GM23248 (cell line): Measurements from ENCODE around the gene ZNF778. TPM values are rescaled to one million over a fixed set of nuclear protein-coding genes. Genes with fewer than 3 reads are reported as not detected.
"Not testable (repeated sequence)": the region's sequence is repeated elsewhere in the genome, so short reads cannot be mapped to it uniquely, and the experiment has no call there.

Experiments used
- DNase-seq: peaks from one replicate; pipeline ENCODE4 v3.0.0-alpha.2; 2015
- H2AFZ ChIP-seq: fragments of 200-600 bp; sonication (generic); 2 replicates; pipeline ENCODE4 v1.6.1; 2016; ENCODE audit warnings: antibody characterized with exemption
- H3F3A ChIP-seq: fragments of 200-600 bp; sonication (generic); 2 replicates; pipeline ENCODE4 v1.6.1; 2016; ENCODE audit warnings: mild to moderate bottlenecking, antibody characterized with exemption, mixed run types; ENCODE audit not compliant: insufficient read depth
- H3K27ac ChIP-seq: fragments of 200-600 bp; sonication (generic); 2 replicates; pipeline ENCODE4 v1.5.1; 2016; ENCODE audit warnings: mild to moderate bottlenecking
- H3K27me3 ChIP-seq: fragments of 200-600 bp; sonication (generic); replicated peaks from 2 replicates; pipeline ENCODE4 v1.6.1; 2016; ENCODE audit warnings: mild to moderate bottlenecking; ENCODE audit not compliant: insufficient read depth
- H3K36me3 ChIP-seq: fragments of 200-600 bp; sonication (generic); 2 replicates; pipeline ENCODE4 v1.6.1; 2016; ENCODE audit warnings: low read depth, mild to moderate bottlenecking
- H3K4me1 ChIP-seq: fragments of 200-600 bp; sonication (generic); 2 replicates; pipeline ENCODE4 v1.6.1; 2016; ENCODE audit warnings: mild to moderate bottlenecking; ENCODE audit not compliant: insufficient read depth
- H3K4me2 ChIP-seq: fragments of 200-600 bp; sonication (generic); one replicate; pipeline ENCODE4 v1.6.1; 2016; ENCODE audit warnings: mild to moderate bottlenecking; ENCODE audit not compliant: unreplicated experiment
- H3K4me3 ChIP-seq: fragments of 200-600 bp; sonication (generic); 2 replicates; pipeline ENCODE4 v1.5.1; 2016; ENCODE audit warnings: mild to moderate bottlenecking
- H3K79me2 ChIP-seq: fragments of 200-600 bp; sonication (generic); 2 replicates; pipeline ENCODE4 v1.6.1; 2016; ENCODE audit warnings: mild to moderate bottlenecking; ENCODE audit not compliant: insufficient read depth
- H3K9ac ChIP-seq: fragments of 200-600 bp; sonication (generic); 2 replicates; pipeline ENCODE4 v1.6.1; 2016; ENCODE audit warnings: mild to moderate bottlenecking
- H3K9me2 ChIP-seq: fragments of 200-600 bp; sonication (generic); 2 replicates; pipeline ENCODE4 v1.6.1; 2016; ENCODE audit warnings: mixed run types, mild to moderate bottlenecking, moderate library complexity; ENCODE audit not compliant: insufficient read depth
- H3K9me3 ChIP-seq: fragments of 200-600 bp; sonication (generic); one replicate; pipeline ENCODE4 v1.6.1; 2017; ENCODE audit warnings: low read depth
- H4K20me1 ChIP-seq: fragments of 200-600 bp; sonication (generic); 2 replicates; pipeline ENCODE4 v1.6.0; 2016; ENCODE audit not compliant: insufficient read depth
- EZH2 ChIP-seq: fragments of 200-600 bp; sonication (generic); IDR thresholded peaks from 2 replicates; pipeline ENCODE4 v1.6.1; 2018; ENCODE audit warnings: antibody characterized with exemption, mild to moderate bottlenecking; ENCODE audit not compliant: insufficient read depth, poor library complexity, severe bottlenecking
- EZH2phosphoT487 ChIP-seq: fragments of 200-600 bp; sonication (generic); IDR thresholded peaks from 2 replicates; pipeline ENCODE4 v1.6.1; 2018; ENCODE audit warnings: antibody characterized with exemption, moderate library complexity, mild to moderate bottlenecking, low read depth; ENCODE audit not compliant: insufficient read depth
- WGBS, 2 experiments: methylation state at CpG; one replicate each; pipeline ENCODE4 v1.1.6; 2015 to 2017; ENCODE audit warnings: low lambda C conversion rate in 2 of 2, low coverage in 1 of 2; ENCODE audit errors: missing lambda C conversion rate in 2 of 2; 5-methylcytosine and 5-hydroxymethylcytosine counted together
- in situ Hi-C: fragments of 300-500 bp; cut with MboI; formaldehyde crosslinking; loops from 2 replicates; pipeline ENCODE4 v1.15.0; 2020
- polyA plus RNA-seq: library from polyadenylated mRNA; unstranded; fragments of >200 nt; fragmentation: Nextera tagmentation; extraction: Ambion mirVana; gene quantifications from 2 replicates; pipeline ENCODE4 v1.2.1, GENCODE V29; 2016
- total RNA-seq: library from RNA; depleted of rRNA; stranded (reverse); fragments of >200 nt; shearing (Covaris generic); gene quantifications from 2 replicates; pipeline ENCODE4 v1.2.3, GENCODE V29; 2014

ZNF778 gene
- total and polyA plus RNA-seq, 2 experiments from 2014 or later = 3.0 to 3.6 TPM

DNA sequence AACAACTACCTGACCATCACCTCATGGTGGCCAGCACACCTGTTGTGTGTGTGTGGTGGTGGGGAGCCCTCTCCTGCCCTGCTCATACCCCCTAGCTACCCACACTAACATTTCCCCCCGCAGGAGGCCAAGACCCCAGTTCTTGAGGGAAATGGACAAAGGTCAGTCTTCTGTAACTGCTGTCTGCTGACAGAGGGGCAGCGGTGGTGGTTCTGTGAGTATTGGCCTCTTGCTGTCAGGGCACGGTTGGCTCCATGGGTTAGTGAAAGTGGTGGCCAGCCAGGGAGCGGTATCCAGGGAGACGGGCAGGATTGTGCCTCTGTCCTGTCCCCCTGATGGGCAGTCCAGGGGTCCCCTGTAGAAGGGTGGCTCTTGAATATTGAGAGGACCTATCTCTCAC is 26.2 kb downstream of the ZNF778 start:
- 55 to 57% methylated on average over 5 of the region's 5 CpGs for WGBS, 2 experiments
- Histone ChIP-seq H3K27me3 (no peaks in the 10 kb centered on the region), H3K9me2 (no peaks in the 10 kb centered on the region), H3K36me3 (no peaks in the 10 kb centered on the region), H3K27ac (no peak overlapping the region), H3K9me3 (no peaks in the 10 kb centered on the region), H3K79me2 (peaks cover 5% of the 10 kb centered on the region; the same call in 1 of the 2 replicates), H3F3A (peaks cover 12% of the 10 kb centered on the region), H2AFZ (no peak overlapping the region), H3K4me2 (no peak overlapping the region), H3K4me3 (no peak overlapping the region), H3K9ac (no peak overlapping the region), H3K4me1 (no peaks in the 10 kb centered on the region), H4K20me1 (no peaks in the 10 kb centered on the region)
- DNase-seq = no peak
- TF ChIP-seq EZH2 (no peak), EZH2phosphoT487 (no peak)
- in situ Hi-C loops = no loop called here

GRCh38 chr16:89244264-89244663 is 26.8 kb downstream of the ZNF778 start:
- H3K9me2 ChIP-seq, in situ Hi-C loops, H3K9ac ChIP-seq, H3K36me3 ChIP-seq, H3K27me3 ChIP-seq, H3K4me3 ChIP-seq, H3K79me2 ChIP-seq, H3K4me2 ChIP-seq, H3K27ac ChIP-seq, DNase-seq, H3K9me3 ChIP-seq, H4K20me1 ChIP-seq, H2AFZ ChIP-seq, H3K4me1 ChIP-seq: not testable (repeated sequence)
- WGBS, 2 experiments = 55 to 60% methylated on average over 13 of the region's 13 CpGs
- peaks cover 12% of the 10 kb centered on the region for H3F3A ChIP-seq

DNA sequence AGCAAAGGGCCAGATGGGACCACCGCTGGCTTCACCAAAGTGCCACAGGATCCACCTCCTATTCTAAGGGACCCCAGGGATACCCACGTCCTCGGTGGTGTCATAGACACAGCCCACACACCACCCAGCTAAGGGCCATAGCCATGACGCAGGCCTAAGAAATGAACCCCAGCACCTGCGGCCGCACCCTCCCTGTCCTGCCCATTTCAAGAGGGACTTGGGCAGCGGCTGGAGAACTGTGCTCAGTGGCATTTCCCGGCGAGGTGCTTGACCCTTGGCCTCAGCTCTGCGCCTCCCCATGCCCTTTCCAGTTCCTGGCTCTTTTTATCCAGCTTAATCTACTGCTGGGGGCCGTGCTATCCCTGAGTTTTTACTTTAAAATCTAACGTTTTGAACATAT is 27.3 kb downstream of the ZNF778 start:
- no peak for DNase-seq
- in situ Hi-C loops = no loop called here
- H3K9ac ChIP-seq = no peak overlapping the region

DNA sequence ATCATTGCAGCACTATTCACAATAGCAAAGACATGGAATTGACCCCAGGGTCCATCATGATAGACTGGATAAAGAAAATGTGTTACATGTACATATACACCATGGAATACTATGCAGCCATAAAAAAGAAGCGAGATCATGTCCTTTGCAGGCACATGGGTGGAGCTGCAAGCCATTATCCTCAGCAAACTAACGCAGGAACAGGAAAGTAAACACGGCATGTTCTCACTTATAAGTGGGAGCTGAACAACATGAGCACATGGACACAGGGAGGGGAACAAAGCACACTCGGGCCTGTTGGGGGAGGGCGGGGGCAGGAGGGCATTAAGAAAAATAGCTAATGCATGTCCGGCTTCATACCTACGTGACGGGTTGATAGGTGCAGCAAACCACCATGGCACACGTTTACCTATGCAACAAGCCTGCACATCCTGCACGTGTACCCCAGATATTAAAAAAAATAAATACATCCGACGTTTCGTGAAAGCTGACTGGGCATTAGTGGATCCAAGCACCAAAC is 28.9 kb downstream of the ZNF778 start:
- Histone ChIP-seq H4K20me1 (no peaks in the 10 kb centered on the region), H3K4me1 (no peaks in the 10 kb centered on the region), H3K27me3 (no peaks in the 10 kb centered on the region), H3K27ac (no peak overlapping the region), H3K9ac (peak overlapping the region; percentile 63), H3K9me3 (no peaks in the 10 kb centered on the region), H3K4me3 (peak overlapping the region; percentile 66), H2AFZ (peak overlapping the region; percentile 70), H3K4me2 (peak overlapping the region; percentile 72), H3K9me2 (no peaks in the 10 kb centered on the region), H3F3A (peaks cover 5% of the 10 kb centered on the region; the same call in 1 of the 2 replicates), H3K36me3 (no peaks in the 10 kb centered on the region), H3K79me2 (peaks cover 4% of the 10 kb centered on the region; the same call in 1 of the 2 replicates)
- in situ Hi-C loops = no loop called here
- TF ChIP-seq EZH2 = no peak
- TF ChIP-seq EZH2phosphoT487 = no peak
- 56 to 62% methylated on average over 12 to 13 of the region's 13 CpGs for WGBS, 2 experiments
- no peak for DNase-seq

More for the DNA sequence above, 27.3 kb downstream of the ZNF778 start:
- TF ChIP-seq EZH2phosphoT487 = no peak
- TF ChIP-seq EZH2 = no peak
- no peak overlapping the region for H3K4me3 ChIP-seq
- no peaks in the 10 kb centered on the region for H3K9me2 ChIP-seq
- H3K4me2 ChIP-seq = no peak overlapping the region
- no peaks in the 10 kb centered on the region for H3K4me1 ChIP-seq
- 61 to 68% methylated on average over 12 of the region's 12 CpGs for WGBS, 2 experiments
- no peaks in the 10 kb centered on the region for H3K9me3 ChIP-seq
- H3K27ac ChIP-seq = no peak overlapping the region
- no peak overlapping the region for H2AFZ ChIP-seq
- no peaks in the 10 kb centered on the region for H3K36me3 ChIP-seq
- peaks cover 10% of the 10 kb centered on the region for H3F3A ChIP-seq
- peaks cover 5% of the 10 kb centered on the region; the same call in 1 of the 2 replicates for H3K79me2 ChIP-seq
- H3K27me3 ChIP-seq = no peaks in the 10 kb centered on the region
- no peaks in the 10 kb centered on the region for H4K20me1 ChIP-seq
